GM10266 (cell line): ENCODE measurements around the gene PMM1.

ENCODE experiments used
- DNase-seq: peaks from one replicate; pipeline ENCODE4 v3.0.0; 2012; ENCODE audit errors: extremely low spot score
- TF ChIP-seq, protein P1 (sequence below): IDR thresholded peaks from 2 replicates; pipeline ENCODE4 v1.5.1; 2012; ENCODE audit warnings: mild to moderate bottlenecking, low read depth; ENCODE audit not compliant: control insufficient read depth, insufficient read depth; ENCODE audit errors: missing control alignments

The PMM1 gene

DNA sequence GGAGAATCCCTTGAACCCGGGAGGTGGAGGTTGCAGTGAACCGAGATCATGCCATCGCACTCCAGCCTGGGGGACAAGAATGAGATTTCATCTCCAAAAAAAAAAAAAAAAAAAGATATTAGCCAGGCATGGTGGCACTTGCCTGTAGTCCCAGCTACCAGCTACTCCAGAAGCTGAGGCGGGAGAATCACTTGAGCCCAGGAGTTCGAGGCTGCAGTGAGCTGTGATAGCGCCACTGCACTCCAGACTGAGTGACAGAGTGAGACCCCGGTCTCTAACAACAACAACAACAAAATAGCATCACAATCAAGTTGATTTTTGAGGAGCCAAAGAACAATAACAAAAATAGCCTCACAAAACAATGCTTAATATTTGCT, 2.3 kb downstream of the PMM1 start:
- no peak for DNase-seq
- TF ChIP-seq, protein P1, sequence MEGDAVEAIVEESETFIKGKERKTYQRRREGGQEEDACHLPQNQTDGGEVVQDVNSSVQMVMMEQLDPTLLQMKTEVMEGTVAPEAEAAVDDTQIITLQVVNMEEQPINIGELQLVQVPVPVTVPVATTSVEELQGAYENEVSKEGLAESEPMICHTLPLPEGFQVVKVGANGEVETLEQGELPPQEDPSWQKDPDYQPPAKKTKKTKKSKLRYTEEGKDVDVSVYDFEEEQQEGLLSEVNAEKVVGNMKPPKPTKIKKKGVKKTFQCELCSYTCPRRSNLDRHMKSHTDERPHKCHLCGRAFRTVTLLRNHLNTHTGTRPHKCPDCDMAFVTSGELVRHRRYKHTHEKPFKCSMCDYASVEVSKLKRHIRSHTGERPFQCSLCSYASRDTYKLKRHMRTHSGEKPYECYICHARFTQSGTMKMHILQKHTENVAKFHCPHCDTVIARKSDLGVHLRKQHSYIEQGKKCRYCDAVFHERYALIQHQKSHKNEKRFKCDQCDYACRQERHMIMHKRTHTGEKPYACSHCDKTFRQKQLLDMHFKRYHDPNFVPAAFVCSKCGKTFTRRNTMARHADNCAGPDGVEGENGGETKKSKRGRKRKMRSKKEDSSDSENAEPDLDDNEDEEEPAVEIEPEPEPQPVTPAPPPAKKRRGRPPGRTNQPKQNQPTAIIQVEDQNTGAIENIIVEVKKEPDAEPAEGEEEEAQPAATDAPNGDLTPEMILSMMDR = no peak

DNA sequence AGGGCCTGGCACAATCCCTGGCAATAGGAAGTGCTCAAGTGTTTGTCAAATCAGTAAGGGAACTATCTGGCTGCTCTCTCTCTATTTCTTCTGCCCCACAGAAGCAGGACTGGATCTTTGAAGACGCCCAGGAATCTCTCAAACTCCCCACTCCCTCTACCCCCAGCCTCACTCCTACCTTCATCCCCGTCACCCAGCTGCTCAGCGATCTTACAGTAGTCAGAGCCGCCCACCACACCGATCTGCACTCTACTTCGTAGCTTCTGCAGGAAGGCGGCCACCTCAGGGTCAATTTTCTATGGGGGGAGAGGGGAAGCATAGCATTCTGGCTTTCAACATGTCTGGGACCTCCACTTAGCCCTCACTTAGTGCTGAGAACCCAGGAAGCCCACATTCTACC, 3.7 kb downstream of the PMM1 start:
- TF ChIP-seq, protein P1 = no peak
- DNase-seq = no peak

DNA sequence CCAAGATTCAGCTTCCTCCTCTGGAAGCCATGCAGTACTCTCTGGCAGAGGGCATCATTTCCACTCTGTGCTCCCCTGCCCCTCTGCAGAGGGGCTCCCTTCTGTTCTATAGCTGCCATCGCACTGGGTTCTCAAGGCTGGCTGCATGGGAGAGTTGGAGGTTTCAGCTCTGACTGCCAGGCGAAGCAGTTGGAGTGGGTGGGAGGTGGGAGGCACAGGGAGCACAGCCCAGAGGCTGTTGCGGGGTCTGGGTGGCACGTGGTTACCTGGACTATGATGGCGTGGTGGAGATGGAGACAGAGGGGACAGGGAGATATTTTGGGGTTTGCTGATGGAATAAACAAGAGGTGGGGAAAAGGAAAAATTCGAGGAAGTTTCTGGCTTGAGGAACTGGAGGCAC, 4.8 kb downstream of the PMM1 start:
- TF ChIP-seq, protein P1 = no peak
- DNase-seq = no peak

DNA sequence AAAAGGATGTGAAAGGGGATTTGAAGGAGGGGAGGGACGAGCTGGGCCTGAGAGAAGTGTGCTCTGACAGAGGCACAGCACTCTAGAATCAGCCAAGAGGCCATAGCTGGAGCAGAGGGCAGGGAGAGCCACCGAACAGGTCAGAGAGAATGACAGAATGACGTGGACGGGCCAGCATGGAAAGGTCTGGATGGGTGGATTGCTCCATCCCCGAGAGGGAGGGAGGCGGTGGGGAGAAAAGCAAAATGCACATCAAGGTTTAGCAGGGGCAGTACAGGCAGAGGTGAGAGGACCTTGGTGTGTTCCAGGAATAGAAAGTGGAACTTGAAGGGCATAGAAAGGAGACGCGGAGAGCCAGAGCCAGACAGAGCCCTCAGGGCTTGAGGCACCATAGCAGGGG, 6.9 kb downstream of the PMM1 start:
- TF ChIP-seq, protein P1 = no peak
- DNase-seq = no peak

DNA sequence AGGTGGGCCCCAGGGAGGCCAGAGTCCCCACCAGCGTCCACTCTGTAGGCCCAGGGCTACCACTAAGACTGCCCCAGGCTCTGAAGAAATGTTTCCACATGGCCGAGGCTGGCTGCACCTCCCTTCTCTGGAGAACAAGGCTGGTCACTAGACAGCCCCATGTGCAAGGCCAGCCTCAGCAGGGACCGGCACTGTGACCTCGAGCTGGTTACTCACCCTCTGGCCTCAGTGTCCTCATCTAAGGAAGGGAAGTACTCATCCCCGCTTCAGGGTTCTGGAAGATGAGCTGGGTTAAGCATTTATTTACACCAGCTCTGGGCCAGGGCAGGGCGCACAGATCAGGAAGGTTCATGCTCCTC, 9.7 kb downstream of the PMM1 start:
- TF ChIP-seq, protein P1 = no peak
- no peak for DNase-seq

DNA sequence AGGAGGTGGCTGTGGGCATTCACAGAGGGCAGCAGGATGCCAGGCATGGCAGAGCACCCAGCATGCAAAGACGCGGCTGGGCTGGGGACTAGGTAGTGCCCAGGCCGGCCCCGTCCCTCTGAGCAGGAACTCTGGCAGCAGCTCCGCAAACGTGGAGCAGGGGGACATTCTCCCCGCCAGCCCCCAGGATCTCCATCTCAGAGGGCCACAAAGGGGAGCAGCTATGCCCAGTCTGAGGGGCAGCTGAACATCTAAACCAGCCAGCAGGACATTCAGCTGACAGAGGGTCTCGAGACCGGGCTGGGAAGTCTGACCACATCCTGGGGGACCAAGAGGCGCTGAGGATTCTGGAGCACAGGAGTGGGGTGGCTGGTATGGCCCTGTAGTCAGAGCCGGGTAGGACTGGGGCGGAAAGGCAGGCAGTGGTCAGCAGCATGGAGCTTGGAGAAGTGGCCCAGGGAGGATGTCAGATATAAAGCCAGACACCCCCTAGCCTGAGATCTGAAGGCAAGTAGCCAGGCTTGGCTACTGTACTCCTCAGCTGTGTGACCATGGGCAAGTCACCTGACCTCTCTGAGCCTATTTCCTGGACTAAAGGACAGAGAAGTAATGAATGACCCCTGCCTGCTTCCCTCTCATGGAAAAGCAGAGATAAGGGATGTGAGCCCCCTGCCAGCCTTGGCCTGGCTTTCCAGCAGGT, 10.2 kb downstream of the PMM1 start:
- no peak for DNase-seq
- TF ChIP-seq, protein P1 = no peak

DNA sequence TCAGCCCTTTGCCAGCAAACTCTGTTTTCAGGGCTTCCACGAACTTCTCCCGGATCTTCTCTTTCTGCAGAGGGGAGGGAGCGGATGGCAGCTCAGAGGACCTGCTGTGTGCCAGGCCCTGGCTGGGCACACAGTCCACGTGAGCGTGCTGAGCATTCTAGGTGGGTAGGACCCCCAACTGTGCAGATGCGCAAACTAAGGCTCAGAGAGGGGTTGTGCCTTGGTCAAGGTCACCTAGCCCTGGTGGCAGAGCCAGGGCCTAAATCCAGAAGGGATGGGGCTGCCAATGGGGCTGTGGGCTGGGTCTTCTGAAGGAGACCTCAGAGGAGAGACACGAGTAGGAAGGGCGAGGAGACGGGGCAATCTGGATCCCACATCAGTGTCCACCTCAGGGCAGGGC, 10.8 kb downstream of the PMM1 start:
- DNase-seq = no peak
- TF ChIP-seq, protein P1 = no peak
